ENCODE results near the gene MED13L.

MED13L gene

DNA sequence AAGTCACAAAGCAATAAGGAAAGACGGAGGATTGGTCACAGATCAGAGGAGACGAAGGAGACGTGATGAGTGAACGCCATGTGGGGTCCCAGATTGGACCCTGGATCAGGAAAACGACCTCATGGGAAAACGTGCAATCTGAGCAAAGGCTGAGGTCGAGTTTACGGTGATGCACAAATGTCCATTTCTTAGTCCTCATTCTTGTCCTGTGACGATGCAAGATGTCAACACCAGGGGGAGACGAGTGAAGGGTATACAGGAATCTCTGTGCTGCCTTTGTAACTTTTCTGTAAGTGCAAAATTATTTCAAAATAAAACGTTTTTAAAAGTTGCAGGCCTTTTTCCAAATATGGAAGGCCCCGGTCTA is 329.8 kb downstream of the MED13L start:
- TF ChIP-seq, protein P1, sequence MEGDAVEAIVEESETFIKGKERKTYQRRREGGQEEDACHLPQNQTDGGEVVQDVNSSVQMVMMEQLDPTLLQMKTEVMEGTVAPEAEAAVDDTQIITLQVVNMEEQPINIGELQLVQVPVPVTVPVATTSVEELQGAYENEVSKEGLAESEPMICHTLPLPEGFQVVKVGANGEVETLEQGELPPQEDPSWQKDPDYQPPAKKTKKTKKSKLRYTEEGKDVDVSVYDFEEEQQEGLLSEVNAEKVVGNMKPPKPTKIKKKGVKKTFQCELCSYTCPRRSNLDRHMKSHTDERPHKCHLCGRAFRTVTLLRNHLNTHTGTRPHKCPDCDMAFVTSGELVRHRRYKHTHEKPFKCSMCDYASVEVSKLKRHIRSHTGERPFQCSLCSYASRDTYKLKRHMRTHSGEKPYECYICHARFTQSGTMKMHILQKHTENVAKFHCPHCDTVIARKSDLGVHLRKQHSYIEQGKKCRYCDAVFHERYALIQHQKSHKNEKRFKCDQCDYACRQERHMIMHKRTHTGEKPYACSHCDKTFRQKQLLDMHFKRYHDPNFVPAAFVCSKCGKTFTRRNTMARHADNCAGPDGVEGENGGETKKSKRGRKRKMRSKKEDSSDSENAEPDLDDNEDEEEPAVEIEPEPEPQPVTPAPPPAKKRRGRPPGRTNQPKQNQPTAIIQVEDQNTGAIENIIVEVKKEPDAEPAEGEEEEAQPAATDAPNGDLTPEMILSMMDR (IDR thresholded peaks at IDR 0.05; ENCODE audit: borderline replicate concordance, insufficient read depth, low read depth, low read length), result no peak
- no peak overlapping the region for H3K4me3 ChIP-seq (ENCODE audit: low read depth, low read length)

DNA sequence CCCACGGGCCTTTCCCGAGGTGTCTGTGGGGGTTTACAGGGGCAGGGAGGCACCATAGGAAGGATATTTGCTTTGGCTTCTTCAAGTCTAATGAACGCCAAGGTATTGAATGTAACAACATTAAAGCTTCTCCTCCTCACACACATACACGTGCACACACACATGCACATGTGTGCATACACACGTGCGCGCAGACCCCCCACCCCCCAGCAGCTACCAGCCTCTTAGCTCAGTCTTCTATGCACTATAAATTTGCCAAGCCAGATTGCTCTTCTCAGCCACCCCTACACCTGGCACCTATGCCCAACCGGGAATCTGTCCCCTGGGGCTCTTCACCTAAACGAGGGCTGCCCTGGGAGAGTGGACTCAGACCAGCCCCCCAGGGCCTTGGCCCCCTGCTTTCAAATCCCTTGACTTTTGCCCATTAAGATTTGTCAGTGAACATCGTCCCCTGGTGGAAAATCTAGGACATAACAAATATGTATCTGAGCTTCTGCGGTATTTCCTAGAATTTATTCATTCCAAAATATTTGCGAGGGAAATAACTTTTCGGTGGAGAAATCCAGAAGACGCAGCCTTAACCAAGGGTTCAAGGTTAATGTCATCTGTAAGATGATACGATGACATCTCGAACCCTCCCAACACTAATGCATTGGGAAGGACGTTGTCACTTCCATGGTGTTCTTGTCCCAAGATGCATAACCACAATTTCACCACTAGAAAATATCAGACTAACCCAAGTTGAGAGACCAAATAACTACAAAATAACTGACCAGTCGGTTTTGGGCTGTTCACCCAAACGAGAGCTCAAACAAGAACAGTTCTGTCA is 330.4 kb downstream of the MED13L start:
- no peak overlapping the region for H3K4me3 ChIP-seq (ENCODE audit: low read depth, low read length)
- TF ChIP-seq, protein P1 (IDR thresholded peaks at IDR 0.05; ENCODE audit: borderline replicate concordance, insufficient read depth, low read depth, low read length), result peak; percentile 43; the same call in 1 of the 2 replicates

DNA sequence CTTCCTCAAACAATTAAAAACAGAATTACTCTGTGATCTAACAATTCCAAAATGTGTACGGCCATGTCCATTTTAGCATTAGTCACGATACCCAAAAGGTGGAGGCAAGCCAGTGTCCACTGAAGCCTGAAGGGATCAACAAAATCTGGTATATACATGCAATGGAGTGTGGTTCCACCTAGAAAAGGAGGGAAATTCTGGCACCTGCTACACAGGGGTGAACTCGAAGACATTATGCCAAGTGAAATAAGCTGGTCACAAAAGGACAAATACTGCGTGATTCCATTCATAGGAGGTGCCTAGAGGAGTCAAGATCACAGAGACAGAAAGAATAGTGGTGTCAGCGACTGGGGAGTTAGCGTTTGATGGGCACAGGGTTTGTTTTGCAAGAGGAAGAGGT is 331.4 kb downstream of the MED13L start:
- no peak overlapping the region for H3K4me3 ChIP-seq (ENCODE audit: low read depth, low read length)
- TF ChIP-seq, protein P1 (IDR thresholded peaks at IDR 0.05; ENCODE audit: borderline replicate concordance, insufficient read depth, low read depth, low read length), result no peak

DNA sequence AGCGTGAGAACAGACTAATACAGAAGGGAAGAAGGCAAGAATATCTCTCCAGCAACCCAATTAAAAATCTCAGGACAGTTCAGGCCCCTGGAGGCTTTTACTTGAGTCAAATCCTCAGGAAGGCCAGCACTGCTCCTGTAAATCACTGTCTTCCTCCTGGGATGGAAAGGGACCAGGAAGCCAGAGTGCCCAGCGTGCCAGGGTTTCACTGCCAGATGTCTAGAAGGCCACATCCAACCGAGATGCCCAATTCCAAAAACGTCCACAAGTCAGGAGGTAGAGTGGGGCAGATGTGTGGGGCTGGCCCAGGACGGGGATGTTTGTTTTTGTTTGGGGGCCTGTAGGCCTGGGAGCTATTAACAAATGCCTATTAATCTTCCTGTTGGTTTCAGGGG is 332.0 kb downstream of the MED13L start:
- TF ChIP-seq, protein P1 (IDR thresholded peaks at IDR 0.05; ENCODE audit: borderline replicate concordance, insufficient read depth, low read depth, low read length), result no peak
- H3K4me3 ChIP-seq (ENCODE audit: low read depth, low read length), result no peak overlapping the region

DNA sequence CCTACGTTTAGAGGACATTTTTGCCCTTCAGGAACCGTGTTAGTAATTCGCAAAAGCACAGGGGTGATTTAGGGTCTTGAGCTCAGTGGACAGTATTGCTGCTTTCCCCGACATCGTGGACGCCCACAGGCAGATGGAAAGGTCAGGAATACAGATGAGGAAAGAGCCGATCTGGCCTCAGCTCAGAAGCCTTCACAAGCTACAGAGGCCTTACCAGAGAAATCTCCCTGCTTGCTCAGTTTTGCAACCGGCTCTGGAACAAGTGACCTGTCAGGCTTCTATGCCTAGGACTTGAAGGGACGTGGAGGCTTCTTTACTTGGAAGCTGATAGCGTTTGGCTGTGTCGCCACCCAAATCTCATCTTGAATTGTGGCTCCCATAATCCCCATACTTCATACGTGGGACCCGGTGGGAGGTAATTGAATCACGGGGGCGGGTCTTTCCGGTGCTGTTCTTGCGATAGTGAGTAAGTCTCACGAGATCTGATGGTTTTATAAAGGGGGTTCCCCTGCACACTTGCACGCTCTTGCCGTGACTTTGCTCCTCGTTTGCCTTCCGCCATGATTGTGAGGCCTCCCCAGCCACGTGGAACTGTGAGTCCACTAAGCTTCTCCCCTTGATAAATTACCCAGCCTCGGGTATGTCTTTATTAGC is 332.5 kb downstream of the MED13L start:
- H3K4me3 ChIP-seq (ENCODE audit: low read depth, low read length), result no peak overlapping the region
- TF ChIP-seq, protein P1 (IDR thresholded peaks at IDR 0.05; ENCODE audit: borderline replicate concordance, insufficient read depth, low read depth, low read length), result no peak

DNA sequence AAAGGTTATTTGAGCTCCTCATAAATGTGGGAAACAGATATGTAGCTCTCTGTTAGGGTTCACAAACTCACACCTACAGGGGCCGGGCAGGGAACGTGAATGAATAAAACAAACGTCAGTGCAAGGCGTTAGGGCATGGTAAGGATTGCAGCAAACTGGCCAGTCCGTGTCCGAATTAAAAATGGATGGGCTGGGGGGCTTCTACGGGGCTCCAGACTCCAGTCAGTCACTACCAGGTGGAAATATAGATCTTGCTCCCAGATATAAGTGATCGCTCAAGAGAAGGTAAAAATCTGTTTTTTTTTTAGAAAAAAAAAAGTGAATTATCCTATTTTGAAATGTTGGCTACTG is 333.1 kb downstream of the MED13L start:
- TF ChIP-seq, protein P1 (IDR thresholded peaks at IDR 0.05; ENCODE audit: borderline replicate concordance, insufficient read depth, low read depth, low read length), result no peak
- no peak overlapping the region for H3K4me3 ChIP-seq (ENCODE audit: low read depth, low read length)
